Smooth muscle cell (in vitro differentiated cells): ENCODE measurements around the gene HOXC5. TPM values are rescaled to one million over a fixed set of nuclear protein-coding genes. Genes with fewer than 3 reads are reported as not detected.

Experiments
- DNase-seq: peaks from one replicate; lab custom pipeline; 2025; ENCODE audit not compliant: unreplicated experiment; lab: John Stamatoyannopoulos, UW
- H2AFZ ChIP-seq: fragments of 200-600 bp; sonication (generic); 2 replicates; pipeline ENCODE4 v1.6.0; 2016; ENCODE audit warnings: antibody characterized with exemption, low read depth, mild to moderate bottlenecking
- H3F3A ChIP-seq: fragments of 200-600 bp; sonication (generic); 2 replicates; pipeline ENCODE4 v1.6.0; 2017; ENCODE audit warnings: antibody characterized with exemption, low read depth
- H3K27ac ChIP-seq: fragments of 200-600 bp; sonication (generic); 2 replicates; pipeline ENCODE4 v1.5.1; 2016; ENCODE audit warnings: low read depth, mild to moderate bottlenecking
- H3K27me3 ChIP-seq: fragments of 200-600 bp; sonication (generic); 2 replicates; pipeline ENCODE4 v1.6.1; 2016; ENCODE audit warnings: low read depth, mild to moderate bottlenecking
- H3K36me3 ChIP-seq: fragments of 200-600 bp; sonication (generic); 2 replicates; pipeline ENCODE4 v1.5.1; 2016; ENCODE audit warnings: low read depth
- H3K4me1 ChIP-seq: fragments of 200-600 bp; sonication (generic); 2 replicates; pipeline ENCODE4 v1.5.1; 2016; ENCODE audit warnings: low read depth
- H3K4me2 ChIP-seq: fragments of 200-600 bp; sonication (generic); 2 replicates; pipeline ENCODE4 v1.6.0; 2016; ENCODE audit warnings: mild to moderate bottlenecking
- H3K4me3 ChIP-seq: fragments of 200-600 bp; sonication (generic); 2 replicates; pipeline ENCODE4 v1.5.1; 2016; ENCODE audit warnings: mild to moderate bottlenecking
- H3K79me2 ChIP-seq: fragments of 200-600 bp; sonication (generic); 2 replicates; pipeline ENCODE4 v1.6.0; 2016; ENCODE audit warnings: low read depth, mild to moderate bottlenecking
- H3K9ac ChIP-seq: fragments of 200-600 bp; sonication (generic); 2 replicates; pipeline ENCODE4 v1.6.0; 2016; ENCODE audit warnings: low read depth
- H3K9me3 ChIP-seq: fragments of 200-600 bp; sonication (generic); replicated peaks from 2 replicates; pipeline ENCODE4 v1.5.1; 2016; ENCODE audit warnings: low read depth
- H4K20me1 ChIP-seq: fragments of 200-600 bp; sonication (generic); 2 replicates; pipeline ENCODE4 v1.6.0; 2016; ENCODE audit warnings: low read depth
- WGBS: methylation state at CpG from one replicate; pipeline ENCODE4 v1.1.7; 2016; ENCODE audit warnings: low lambda C conversion rate; 5-methylcytosine and 5-hydroxymethylcytosine counted together
- polyA plus RNA-seq: library from polyadenylated mRNA; unstranded; fragments of >200 nt; fragmentation: Nextera tagmentation; extraction: Ambion mirVana; gene quantifications from 2 replicates; pipeline ENCODE4 v1.2.1, GENCODE V29; 2016
- total RNA-seq: library from RNA; depleted of rRNA; stranded (reverse); fragments of >200 nt; gene quantifications from 2 replicates; pipeline ENCODE4 v1.2.3, GENCODE V29; 2014
- TF ChIP-seq, protein P1 (sequence below): fragments of 200-600 bp; sonication (generic); IDR thresholded peaks from 2 replicates; pipeline ENCODE4 v1.5.1; 2017; ENCODE audit warnings: borderline replicate concordance, mild to moderate bottlenecking, antibody characterized with exemption; ENCODE audit not compliant: insufficient read depth, poor library complexity, severe bottlenecking

HOXC5 gene
- total and polyA plus RNA-seq, 2 experiments from 2014 or later: 0.54 to 1.3 TPM

DNA sequence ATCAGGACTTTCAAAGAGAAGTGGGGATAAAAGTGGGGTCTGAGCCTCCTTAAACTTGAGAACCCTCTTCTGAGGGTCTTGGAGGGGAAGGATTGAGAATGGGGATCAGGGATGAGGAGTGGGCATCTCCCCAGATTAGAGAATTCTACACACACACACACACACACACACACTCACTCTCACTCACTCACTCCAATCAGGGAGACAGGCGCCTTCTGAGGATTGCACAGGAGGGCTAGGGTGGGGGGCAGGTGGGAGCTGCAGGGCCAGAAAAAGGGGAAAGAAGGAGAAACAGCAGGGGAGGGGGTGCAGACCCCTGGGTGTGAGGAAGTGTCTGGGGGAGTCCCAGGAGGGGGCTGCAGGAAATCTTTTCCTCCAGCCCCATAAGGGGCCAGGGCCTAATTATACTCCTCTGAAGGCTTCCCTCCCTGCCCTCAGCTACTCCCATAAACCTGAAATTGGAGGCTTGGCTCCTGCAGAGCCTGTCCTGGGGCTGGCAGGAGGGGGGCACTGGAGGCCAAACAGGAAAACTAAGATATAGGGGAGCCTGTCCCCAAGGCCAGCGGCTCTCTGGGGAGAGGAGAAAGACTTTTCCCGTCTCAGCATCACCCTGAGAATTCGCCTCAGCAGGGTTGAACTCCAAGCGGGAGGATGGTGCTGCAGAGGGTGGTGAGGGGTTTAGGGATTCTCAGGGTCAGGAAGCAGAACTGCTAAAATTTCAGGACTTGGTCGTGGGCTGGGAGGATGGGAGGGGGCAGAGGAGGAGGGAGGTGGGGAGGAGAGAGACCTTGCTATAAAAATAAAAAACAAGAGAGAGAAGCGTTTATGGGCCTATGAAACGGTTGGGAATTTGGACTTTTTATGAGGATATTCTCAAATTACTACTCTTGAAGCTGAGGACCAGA is 31.3 kb upstream of the HOXC5 start:
- Histone ChIP-seq H3K36me3 (no peaks in the 10 kb centered on the region), H3K4me3 (no peak overlapping the region), H4K20me1 (no peaks in the 10 kb centered on the region), H3K79me2 (no peaks in the 10 kb centered on the region), H3K4me2 (no peak overlapping the region), H3K4me1 (peaks cover 7% of the 10 kb centered on the region), H3K27ac (no peak overlapping the region), H3K9ac (no peak overlapping the region), H2AFZ (no peak overlapping the region), H3F3A (no peaks in the 10 kb centered on the region), H3K9me3 (no peaks in the 10 kb centered on the region), H3K27me3 (peaks cover 100% of the 10 kb centered on the region)
- DNase-seq: no peak
- WGBS: 17% methylated on average over 8 of the region's 8 CpGs
- TF ChIP-seq, protein P1, sequence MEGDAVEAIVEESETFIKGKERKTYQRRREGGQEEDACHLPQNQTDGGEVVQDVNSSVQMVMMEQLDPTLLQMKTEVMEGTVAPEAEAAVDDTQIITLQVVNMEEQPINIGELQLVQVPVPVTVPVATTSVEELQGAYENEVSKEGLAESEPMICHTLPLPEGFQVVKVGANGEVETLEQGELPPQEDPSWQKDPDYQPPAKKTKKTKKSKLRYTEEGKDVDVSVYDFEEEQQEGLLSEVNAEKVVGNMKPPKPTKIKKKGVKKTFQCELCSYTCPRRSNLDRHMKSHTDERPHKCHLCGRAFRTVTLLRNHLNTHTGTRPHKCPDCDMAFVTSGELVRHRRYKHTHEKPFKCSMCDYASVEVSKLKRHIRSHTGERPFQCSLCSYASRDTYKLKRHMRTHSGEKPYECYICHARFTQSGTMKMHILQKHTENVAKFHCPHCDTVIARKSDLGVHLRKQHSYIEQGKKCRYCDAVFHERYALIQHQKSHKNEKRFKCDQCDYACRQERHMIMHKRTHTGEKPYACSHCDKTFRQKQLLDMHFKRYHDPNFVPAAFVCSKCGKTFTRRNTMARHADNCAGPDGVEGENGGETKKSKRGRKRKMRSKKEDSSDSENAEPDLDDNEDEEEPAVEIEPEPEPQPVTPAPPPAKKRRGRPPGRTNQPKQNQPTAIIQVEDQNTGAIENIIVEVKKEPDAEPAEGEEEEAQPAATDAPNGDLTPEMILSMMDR: no peak

DNA sequence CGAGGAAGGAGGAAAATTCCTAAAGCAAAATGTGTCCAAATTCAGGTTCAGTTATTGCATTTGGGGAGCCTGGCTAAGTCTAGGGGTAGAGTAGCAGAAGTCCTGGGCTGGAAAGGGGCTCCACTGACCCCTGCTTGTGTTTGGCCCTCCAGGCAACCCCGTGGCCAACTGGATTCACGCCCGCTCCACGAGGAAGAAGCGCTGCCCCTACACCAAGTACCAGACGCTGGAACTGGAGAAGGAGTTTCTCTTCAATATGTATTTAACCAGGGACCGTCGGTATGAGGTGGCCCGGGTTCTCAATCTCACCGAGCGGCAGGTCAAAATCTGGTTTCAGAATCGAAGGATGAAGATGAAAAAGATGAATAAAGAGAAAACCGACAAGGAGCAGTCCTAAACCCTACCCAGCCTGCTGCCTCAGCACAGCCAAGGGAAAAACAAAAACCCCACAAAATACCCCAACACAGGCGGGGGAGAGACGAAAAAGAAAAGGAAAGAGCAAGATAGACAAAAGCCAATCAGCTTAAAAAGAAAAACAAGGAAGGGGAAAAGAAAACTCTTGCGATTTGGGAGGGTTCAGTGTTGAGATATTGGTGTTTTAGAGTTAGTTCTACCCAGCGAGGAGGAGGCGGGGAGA is 30.5 kb upstream of the HOXC5 start:
- H3K27ac ChIP-seq: no peak overlapping the region
- H4K20me1 ChIP-seq: no peaks in the 10 kb centered on the region
- no peak for DNase-seq
- H3K4me2 ChIP-seq: no peak overlapping the region
- H3F3A ChIP-seq: no peaks in the 10 kb centered on the region
- H3K79me2 ChIP-seq: no peaks in the 10 kb centered on the region
- peaks cover 100% of the 10 kb centered on the region for H3K27me3 ChIP-seq
- WGBS: 22% methylated on average over 19 of the region's 19 CpGs
- H3K9ac ChIP-seq: no peak overlapping the region
- H3K36me3 ChIP-seq: no peaks in the 10 kb centered on the region
- TF ChIP-seq, protein P1: no peak
- H3K4me3 ChIP-seq: no peak overlapping the region
- H3K9me3 ChIP-seq: no peaks in the 10 kb centered on the region
- H3K4me1 ChIP-seq: peaks cover 7% of the 10 kb centered on the region
- no peak overlapping the region for H2AFZ ChIP-seq

DNA sequence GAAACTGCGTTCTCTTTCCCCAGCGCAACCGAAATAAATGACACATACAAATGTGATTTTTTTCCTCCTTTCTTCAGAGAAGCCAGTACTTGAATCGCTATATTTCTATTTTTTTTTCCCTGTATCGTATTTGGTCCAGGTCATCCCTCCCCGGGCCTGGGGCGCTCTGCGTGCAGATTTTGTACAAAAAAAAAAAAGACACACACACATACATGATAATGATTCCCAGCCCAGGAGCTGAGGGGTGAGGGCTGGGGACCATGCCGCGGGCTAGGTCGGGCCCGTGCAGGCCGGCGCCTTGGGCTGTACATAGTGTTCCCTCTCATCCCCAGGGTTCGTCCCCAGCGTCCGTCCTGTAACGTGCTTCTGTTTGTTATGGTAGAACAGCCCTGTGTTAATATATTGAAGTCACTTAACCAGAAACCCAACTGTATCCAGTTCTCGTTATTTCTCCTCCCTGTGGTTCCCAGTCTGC is 29.9 kb upstream of the HOXC5 start:
- Histone ChIP-seq H3K9me3 (no peaks in the 10 kb centered on the region), H3K27ac (no peak overlapping the region), H3K9ac (no peak overlapping the region), H3F3A (no peaks in the 10 kb centered on the region), H3K4me3 (no peak overlapping the region), H3K4me2 (no peak overlapping the region), H3K36me3 (no peaks in the 10 kb centered on the region), H2AFZ (no peak overlapping the region), H4K20me1 (no peaks in the 10 kb centered on the region), H3K79me2 (no peaks in the 10 kb centered on the region), H3K4me1 (peaks cover 7% of the 10 kb centered on the region), H3K27me3 (peaks cover 100% of the 10 kb centered on the region)
- no peak for DNase-seq
- TF ChIP-seq, protein P1: no peak
- whole genome bisulfite sequencing: 38% methylated on average over 19 of the region's 19 CpGs
